Stimulated activated CD8-positive, alpha-beta memory T cell treated with anti-CD3 and anti-CD28 coated beads, Interleukin-15, amount 100 ng/mL, for 24 hours (primary cell): ENCODE measurements around the gene ZBED2.

Source experiments
- DNase-seq: peaks from one replicate; pipeline ENCODE4 v3.0.0-alpha.2; 2020; ENCODE audit warnings: low read depth

The ZBED2 gene

DNA sequence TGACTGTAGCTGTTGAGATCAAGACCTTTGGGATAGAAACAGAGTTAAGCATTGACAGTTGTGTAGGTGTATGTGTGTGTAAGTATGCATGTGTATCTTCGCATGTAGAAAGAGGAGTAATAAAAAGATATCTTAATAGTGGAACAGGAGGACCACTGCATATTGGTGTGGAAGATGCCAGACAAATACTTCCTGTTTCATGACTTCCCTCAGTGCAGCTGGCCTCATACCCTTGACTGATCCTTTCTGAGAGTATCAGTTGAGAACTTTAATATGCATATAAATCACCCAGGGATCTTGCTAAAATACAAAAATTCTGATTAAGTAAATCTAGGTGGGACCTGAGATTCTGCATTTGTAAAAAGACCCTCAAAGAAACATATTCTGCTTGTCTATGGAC, 8.5 kb upstream of the ZBED2 start:
- no peak for DNase-seq

- DNase-seq = no peak
Measured at GRCh38 chr3:111601810-111602209, 6.7 kb upstream of the ZBED2 start.

DNA sequence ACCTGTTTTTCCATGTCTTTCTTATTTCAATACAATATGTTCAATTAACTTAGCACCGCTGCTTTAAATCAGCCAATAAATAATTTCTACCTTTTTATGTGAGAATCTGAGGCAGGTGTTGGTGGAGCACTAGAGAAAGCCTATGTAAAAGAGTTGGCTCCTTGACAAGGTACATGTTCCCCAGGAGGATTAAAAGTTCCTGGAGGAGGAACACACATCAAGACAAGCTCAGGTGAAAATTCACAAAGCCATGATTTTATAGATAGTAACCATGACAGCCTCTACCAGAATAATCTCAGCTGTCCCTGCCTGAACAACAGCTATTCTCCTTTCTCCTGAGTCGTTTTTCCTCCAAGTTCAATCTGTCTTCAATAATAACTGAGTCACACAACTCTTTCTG, 3.4 kb upstream of the ZBED2 start:
- no peak for DNase-seq

GRCh38 chr3:111598139-111598538, 3.0 kb upstream of the ZBED2 start:
- DNase-seq = no peak

DNA sequence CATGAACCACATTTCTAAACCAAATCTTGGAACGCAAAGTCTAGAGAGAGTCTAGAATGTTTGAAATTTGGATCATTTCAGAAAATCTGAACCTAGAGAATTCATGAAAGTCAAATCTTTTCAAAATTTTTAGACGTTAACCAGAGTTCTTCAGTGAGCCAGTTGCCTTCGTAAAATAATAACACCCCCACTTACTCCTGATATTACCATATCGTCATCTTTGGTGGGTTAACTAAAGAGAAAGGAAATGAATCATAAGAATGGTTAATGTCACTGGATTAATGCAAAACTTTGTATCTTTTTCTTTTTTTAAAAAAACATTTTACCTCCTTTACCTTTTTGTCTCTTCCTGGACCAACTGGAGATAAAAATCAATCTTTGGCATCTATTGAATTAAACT, 1.2 kb upstream of the ZBED2 start:
- DNase-seq = no peak

- no peak for DNase-seq
Measured at GRCh38 chr3:111594781-111595180, 365 bp downstream of the ZBED2 start.

GRCh38 chr3:111594205-111594604, 941 bp downstream of the ZBED2 start:
- no peak for DNase-seq

DNA sequence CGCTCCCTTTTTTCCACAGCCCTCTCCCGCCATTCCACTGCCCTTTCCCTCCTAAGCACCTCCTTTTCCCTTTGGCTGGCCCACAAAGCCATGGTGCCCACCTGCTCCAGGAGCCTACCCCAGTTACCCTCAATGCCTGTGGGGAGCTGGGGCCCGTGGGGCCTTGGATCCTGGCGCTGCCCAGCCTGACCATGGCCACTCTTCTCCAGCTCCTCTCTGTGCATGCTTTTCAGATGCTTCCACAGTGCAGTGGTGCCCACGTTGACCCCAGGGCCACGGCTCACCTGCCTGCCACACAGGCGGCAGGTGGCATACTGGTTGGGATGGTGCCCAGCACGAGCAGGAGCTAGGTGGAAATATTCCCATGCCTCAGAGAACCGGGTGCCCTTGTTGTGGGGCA, 1.5 kb downstream of the ZBED2 start:
- DNase-seq = no peak

GRCh38 chr3:111592936-111593335, 2.2 kb downstream of the ZBED2 start:
- no peak for DNase-seq

DNA sequence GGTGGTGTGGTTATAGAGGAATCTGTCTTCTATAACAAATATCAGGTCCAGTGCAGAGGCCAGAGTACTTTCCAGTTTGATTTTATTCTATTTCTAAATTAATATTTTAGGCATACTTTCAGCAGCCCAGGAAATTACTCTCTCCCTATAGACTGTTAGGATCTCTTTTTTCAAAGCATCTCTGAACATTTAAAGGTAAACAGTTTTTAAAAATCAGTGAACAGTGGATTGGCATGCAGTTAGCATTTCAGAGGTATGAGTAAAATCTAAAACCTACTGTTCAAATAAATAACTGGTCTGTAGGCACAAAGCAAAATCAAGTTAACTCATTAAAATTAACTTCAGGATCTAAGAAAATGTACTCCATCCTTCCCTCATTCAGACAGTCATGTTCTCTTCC, 3.0 kb downstream of the ZBED2 start:
- DNase-seq = no peak

DNA sequence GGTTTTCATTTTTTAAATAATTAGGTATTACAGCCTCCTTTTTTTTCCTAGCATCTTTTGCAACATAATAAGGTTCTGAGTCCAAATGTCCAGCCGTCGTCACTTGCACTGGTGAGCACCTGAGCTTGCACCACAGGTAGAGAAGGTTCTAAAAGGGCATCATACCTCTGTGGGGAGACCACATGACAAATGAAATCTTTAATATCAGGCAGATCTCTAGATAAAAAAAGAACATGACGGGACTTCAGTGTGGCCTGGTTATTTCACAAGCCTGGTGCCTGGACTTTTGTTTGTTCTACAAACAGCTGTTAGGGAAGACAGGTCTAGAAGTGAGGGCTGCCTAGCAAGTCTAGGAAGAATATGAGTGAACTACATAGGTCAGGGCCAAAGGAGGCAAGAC, 3.6 kb downstream of the ZBED2 start:
- no peak for DNase-seq

DNA sequence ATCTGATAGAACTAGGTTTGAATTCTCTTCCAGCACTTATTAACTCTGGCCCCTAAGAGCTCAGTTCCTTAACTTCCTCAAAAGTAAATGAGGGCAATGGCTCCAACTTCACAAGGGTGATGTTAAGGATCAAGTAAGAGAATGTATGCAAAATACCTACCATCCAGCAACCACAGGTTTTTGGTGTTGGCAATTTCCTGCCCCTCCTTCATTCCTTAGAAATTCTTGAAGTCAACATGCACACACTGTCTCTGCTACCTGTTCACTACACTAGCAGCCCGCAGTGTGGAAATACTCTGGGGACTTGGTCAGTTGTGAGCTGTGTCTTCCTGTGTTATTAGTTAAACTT, 5.0 kb downstream of the ZBED2 start:
- DNase-seq = no peak

- DNase-seq = no peak
Measured at GRCh38 chr3:111589303-111590142, 5.6 kb downstream of the ZBED2 start.

DNA sequence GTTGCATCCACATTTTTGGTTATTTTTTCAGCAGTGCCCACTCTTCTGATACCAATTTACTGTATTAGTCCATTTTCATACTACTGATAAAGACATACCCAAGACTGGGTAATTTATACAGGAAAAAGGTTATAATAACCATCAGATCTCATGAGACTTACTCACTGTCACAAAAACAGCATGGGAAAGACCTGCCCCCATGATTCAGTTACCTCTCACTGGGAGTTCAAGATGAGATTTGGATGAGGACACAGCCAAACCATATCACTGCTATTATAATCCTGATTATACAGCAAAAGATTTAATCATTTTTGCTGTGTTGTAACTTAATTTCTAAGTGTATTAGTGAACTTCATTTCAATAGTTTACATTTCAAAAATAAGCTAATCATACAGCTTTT, 6.6 kb downstream of the ZBED2 start:
- no peak for DNase-seq

DNA sequence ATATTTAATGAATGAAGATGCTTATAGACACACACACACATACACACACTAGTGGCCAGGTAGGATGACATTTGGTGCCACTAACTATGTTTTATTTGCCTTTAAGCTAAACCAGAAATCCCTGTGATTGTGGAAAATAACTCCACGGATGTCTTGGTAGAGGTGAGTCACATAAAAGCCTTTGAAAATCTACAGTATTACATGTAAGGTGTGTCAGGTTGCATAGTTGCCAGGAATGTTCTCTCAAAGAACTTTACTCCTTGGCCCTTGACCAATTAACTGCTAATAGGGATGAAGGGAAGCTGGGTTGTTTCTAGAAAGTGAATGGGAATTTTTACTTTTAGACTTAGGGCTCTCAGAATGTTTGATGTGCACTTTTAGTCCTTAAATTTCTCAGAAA, 9.9 kb downstream of the ZBED2 start:
- DNase-seq = no peak

GRCh38 chr3:111584744-111585143, 10.4 kb downstream of the ZBED2 start:
- no peak for DNase-seq

- no peak for DNase-seq
Measured at GRCh38 chr3:111582120-111582474, 13.0 kb downstream of the ZBED2 start.

- DNase-seq = no peak
Measured at GRCh38 chr3:111581403-111582119, 13.6 kb downstream of the ZBED2 start.

DNA sequence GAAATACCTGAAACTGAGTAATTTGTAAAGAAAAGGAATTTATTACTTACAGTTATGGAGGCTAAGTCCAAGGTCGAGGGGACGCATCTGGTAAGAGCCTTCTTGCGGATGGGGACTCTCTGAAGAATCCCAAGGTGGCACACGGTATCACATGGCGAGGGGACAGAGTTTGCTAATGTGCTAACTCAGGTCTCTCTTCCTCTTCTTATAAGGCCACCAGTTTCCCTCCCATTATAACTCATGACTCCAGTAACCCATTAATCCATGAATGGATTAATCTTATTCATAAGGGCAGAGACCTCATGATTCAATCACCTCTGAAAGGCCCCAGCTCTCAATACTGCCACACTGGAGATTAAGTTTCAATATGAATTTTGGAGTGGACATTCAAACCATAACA, 15.7 kb downstream of the ZBED2 start:
- DNase-seq = no peak

DNA sequence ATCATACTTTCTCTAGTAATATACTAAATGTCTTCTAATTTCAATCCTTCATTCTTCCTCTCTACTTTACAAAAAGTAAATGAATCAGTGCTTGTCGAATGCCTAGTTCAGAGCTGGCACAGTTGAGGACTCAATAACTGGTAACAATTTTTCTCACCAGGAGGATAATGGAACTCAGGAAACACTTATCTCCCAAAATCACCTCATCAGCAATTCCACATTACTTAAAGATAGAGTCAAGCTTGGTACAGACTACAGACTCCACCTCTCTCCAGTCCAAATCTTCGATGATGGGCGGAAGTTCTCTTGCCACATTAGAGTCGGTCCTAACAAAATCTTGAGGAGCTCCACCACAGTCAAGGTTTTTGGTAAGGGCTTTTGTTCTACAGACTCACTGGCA, 16.3 kb downstream of the ZBED2 start:
- DNase-seq = no peak

DNA sequence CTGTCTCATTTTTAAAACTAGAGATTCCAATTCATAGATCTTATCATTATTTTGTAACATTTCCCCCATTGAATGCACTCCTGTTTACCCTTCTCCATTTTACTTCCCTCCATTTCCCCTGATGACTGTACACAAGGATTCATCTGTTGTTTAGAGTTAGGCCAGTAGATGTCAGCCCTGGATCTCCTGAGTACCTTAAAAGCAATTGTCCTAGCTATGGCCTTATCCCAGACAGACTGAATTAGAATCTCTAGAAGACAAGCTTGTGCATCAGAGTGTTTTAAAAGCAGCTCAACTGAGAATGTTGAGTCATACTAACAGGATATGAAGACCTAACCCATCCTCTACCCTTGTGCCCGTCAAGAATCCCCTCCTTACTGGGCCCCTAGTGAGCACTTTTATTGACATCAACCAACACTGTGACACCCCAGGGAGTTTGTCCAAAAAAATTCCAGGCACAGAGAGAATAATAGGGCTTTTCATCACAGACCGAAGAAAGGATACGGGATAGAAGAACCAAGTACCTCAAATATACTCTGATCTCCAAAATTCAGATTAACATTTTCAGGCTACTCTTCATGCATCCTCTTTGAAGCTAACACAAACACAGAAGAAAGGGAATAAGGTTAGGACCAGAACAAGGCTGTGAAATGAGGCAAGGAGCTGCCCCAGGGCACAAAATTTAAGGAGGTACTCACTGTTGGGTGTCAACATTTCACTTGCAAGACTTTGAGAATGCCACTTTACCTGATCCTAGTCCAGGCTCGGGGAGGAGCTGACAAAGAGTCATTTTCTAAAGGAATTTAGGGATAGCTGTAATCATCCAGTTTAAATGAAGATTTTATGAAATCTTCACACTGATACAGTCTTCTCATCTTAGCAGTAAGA, 17.1 kb downstream of the ZBED2 start:
- no peak for DNase-seq

GRCh38 chr3:111577113-111577512, 18.0 kb downstream of the ZBED2 start:
- DNase-seq = no peak

GRCh38 chr3:111571907-111572460, 23.2 kb downstream of the ZBED2 start:
- DNase-seq = no peak
